HepG2 (cell line): Measurements from ENCODE around the gene TMEM125. TPM values are rescaled to one million over a fixed set of nuclear protein-coding genes. Genes with fewer than 3 reads are reported as not detected.
A peak's percentile ranks its signal among the peaks of the same experiment; 100 is the strongest.

Experiments used
- ATAC-seq: fragments of 200-7000 bp; cut with Tn5 transposase; 3 replicates; pipeline ENCODE4 v1.9.1; 2020; ENCODE audit warnings: mild to moderate bottlenecking, moderate library complexity
- BruUV-seq: library from RNA; stranded (reverse); fragments of 400-500 nt; replicated peaks from 2 replicates; lab custom pipeline; 2021; lab: Mats Ljungman, UMichigan
- CTCF ChIA-PET: fragments of 300-600 bp; formaldehyde crosslinking; extraction: SDS; loops from one replicate; lab custom pipeline; 2021; ENCODE audit warnings: low total read pairs, inconsistent platforms, low intra/inter-chr PET ratio; lab: Yijun Ruan, JAX
- POLR2A ChIA-PET: fragments of 350-600 bp; sonication (Branson Sonifier 250); formaldehyde crosslinking; loops from one replicate; lab custom pipeline; 2020; ENCODE audit warnings: antibody characterized with exemption, inconsistent platforms; lab: Yijun Ruan, JAX
- DNase-seq: peaks from one replicate; pipeline ENCODE4 v3.0.0-alpha.2; 2015; ENCODE audit warnings: low spot score
- FAIRE-seq: peaks from 3 replicates; lab custom pipeline; 2011; peaks lifted over from hg19 to GRCh38; lab: Jason Lieb, UNC
- H2AFZ ChIP-seq: one replicate; pipeline ENCODE4 v1.6.1; 2011; ENCODE audit warnings: low read length, inconsistent platforms
- H3K27ac ChIP-seq: fragments of 300-600 bp; 3 replicates; pipeline ENCODE4 v1.8.0; 2011; ENCODE audit warnings: mixed run types, mild to moderate bottlenecking, mixed read lengths, low read length, inconsistent platforms; ENCODE audit not compliant: insufficient read depth; ENCODE audit errors: extremely low read length
- H3K27me3 ChIP-seq, 2 experiments: fragments of 200-600 bp in 1 of 2; 2 replicates in 1 of 2; 3 replicates in 1 of 2; pipeline versions ENCODE4 v1.6.0 to v1.8.0; 2011; ENCODE audit warnings: low read length in 2 of 2, mild to moderate bottlenecking in 2 of 2, moderate library complexity in 2 of 2, inconsistent platforms in 1 of 2; ENCODE audit not compliant: insufficient read depth in 2 of 2, control insufficient read depth in 1 of 2
- H3K36me3 ChIP-seq, 2 experiments: fragments of 200-600 bp in 1 of 2; replicated peaks in 1 of 2; 2 replicates in 1 of 2; 3 replicates in 1 of 2; pipeline versions ENCODE4 v1.5.1 to v1.8.0; 2011; ENCODE audit warnings: low read length in 2 of 2, inconsistent platforms in 1 of 2; ENCODE audit not compliant: insufficient read depth in 2 of 2, control insufficient read depth in 1 of 2
- H3K4me1 ChIP-seq: 2 replicates; pipeline ENCODE4 v1.5.1; 2012; ENCODE audit warnings: low read length, inconsistent platforms; ENCODE audit not compliant: insufficient read depth
- H3K4me2 ChIP-seq: 2 replicates; pipeline ENCODE4 v1.6.0; 2011; ENCODE audit warnings: low read depth, low read length, inconsistent platforms
- H3K4me3 ChIP-seq, 3 experiments: fragments of 200-600 bp in 1 of 3; sonication (generic), shearing (Covaris generic) in 1 of 3; replicated peaks in 1 of 3; 2 replicates each; pipeline ENCODE4 v1.5.1; 2011 to 2016; ENCODE audit warnings: low read length in 3 of 3, inconsistent platforms in 2 of 3, low read depth in 2 of 3, mild to moderate bottlenecking in 2 of 3, control low read depth in 1 of 3, mixed read lengths in 1 of 3; ENCODE audit not compliant: insufficient read depth in 1 of 3
- H3K79me2 ChIP-seq: one replicate; pipeline ENCODE4 v1.6.1; 2011; ENCODE audit warnings: low read length, inconsistent platforms; ENCODE audit not compliant: insufficient read depth
- H3K9ac ChIP-seq: 2 replicates; pipeline ENCODE4 v1.6.0; 2011; ENCODE audit warnings: mild to moderate bottlenecking, low read depth, low read length, inconsistent platforms; ENCODE audit not compliant: insufficient read depth
- H3K9me3 ChIP-seq: 2 replicates; pipeline ENCODE4 v1.5.1; 2012; ENCODE audit warnings: mild to moderate bottlenecking, low read length
- H4K20me1 ChIP-seq: 2 replicates; pipeline ENCODE4 v1.6.0; 2011; ENCODE audit warnings: inconsistent platforms, mild to moderate bottlenecking, low read length, moderate library complexity; ENCODE audit not compliant: insufficient read depth
- CBFB ChIP-seq: sonication (generic); formaldehyde crosslinking; IDR thresholded peaks from 2 replicates; pipeline ENCODE4 v1.4.0; 2020; ENCODE audit warnings: missing genetic modification reagents
- CCAR2 ChIP-seq: fragments of 200-400 bp; formaldehyde crosslinking; optimal IDR thresholded peaks from 2 replicates; pipeline ENCODE3; 2018; ENCODE audit warnings: low read depth, mild to moderate bottlenecking, low read length, moderate library complexity
- SOX5 ChIP-seq: IDR thresholded peaks from 2 replicates; pipeline ENCODE4 v1.6.1; 2016; ENCODE audit warnings: borderline replicate concordance
- SP4 ChIP-seq: sonication (generic); formaldehyde crosslinking; IDR thresholded peaks from 2 replicates; pipeline ENCODE4 v1.8.1; 2023; ENCODE audit warnings: mild to moderate bottlenecking, missing genetic modification reagents
- ZBTB7A ChIP-seq: sonication (generic); formaldehyde crosslinking; IDR thresholded peaks from 2 replicates; pipeline ENCODE4 v1.8.0; 2022; ENCODE audit warnings: mild to moderate bottlenecking, missing genetic modification reagents
- ZNF205 ChIP-seq: IDR thresholded peaks from 2 replicates; pipeline ENCODE4 v1.6.1; 2018; ENCODE audit warnings: missing biosample characterization, missing genetic modification reagents
- ZNF224 ChIP-seq: sonication (generic); formaldehyde crosslinking; IDR thresholded peaks from 2 replicates; pipeline ENCODE4 v1.5.0; 2020; ENCODE audit warnings: mild to moderate bottlenecking, missing genetic modification reagents
- ZNF253 ChIP-seq: sonication (generic); formaldehyde crosslinking; IDR thresholded peaks from 2 replicates; pipeline ENCODE4 v1.8.0; 2022; ENCODE audit warnings: mild to moderate bottlenecking, missing genetic modification reagents, borderline replicate concordance
- ZNF501 ChIP-seq: sonication (generic); formaldehyde crosslinking; IDR thresholded peaks from 2 replicates; pipeline ENCODE4 v1.5.1; 2020; ENCODE audit warnings: mild to moderate bottlenecking, moderate library complexity, missing genetic modification reagents
- WGBS: methylation state at CpG from one replicate; pipeline ENCODE4 v1.1.6; 2017; ENCODE audit warnings: low lambda C conversion rate; 5-methylcytosine and 5-hydroxymethylcytosine counted together
- in situ Hi-C: cut with HindIII; loops from 2 replicates; pipeline ENCODE4 v1.10.0; 2017; ENCODE audit warnings: low pct_unique_long_range_greater_than_20kb; ENCODE audit not compliant: extremely low pct_ligation_motif_present
- intact Hi-C: fragments of 100-400 bp; cut with micrococcal nuclease; formaldehyde crosslinking; loops from one replicate; pipeline ENCODE4 v1.10.0; 2022; ENCODE audit not compliant: unreplicated experiment
- polyA plus RNA-seq, 8 experiments: library from polyadenylated mRNA; depleted of rRNA in 3 of 8; stranded (reverse) in 7 of 8; unstranded in 1 of 8; fragments of >200 nt; fragmentation: Illumina TruSeq in 4 of 8; extraction: Trizol in 4 of 8; gene quantifications; 2 replicates each; pipeline versions ENCODE4 v1.2.1 to v1.2.3, GENCODE V29; 2011 to 2016; ENCODE audit warnings: low read depth in 4 of 8, missing spikeins in 1 of 8, mixed read lengths in 1 of 8; ENCODE audit not compliant: insufficient read depth in 1 of 8
- total RNA-seq, 5 experiments: library from RNA; depleted of rRNA; stranded (reverse); fragments of >200 nt; fragmentation: Illumina TruSeq; extraction: Trizol; gene quantifications; 2 replicates each; pipeline ENCODE4 v1.2.3, GENCODE V29; 2016; ENCODE audit warnings: low read depth in 1 of 5
- TF ChIP-seq, protein P1 (sequence below): sonication (generic); formaldehyde crosslinking; IDR thresholded peaks from 2 replicates; pipeline ENCODE4 v1.9.0; 2021; ENCODE audit warnings: missing genetic modification reagents, borderline replicate concordance
- TF ChIP-seq, protein P2 (sequence below): IDR thresholded peaks from 2 replicates; pipeline ENCODE4 v1.6.1; 2018; ENCODE audit warnings: missing genetic modification reagents, mild to moderate bottlenecking, missing compliant biosample characterization
- TF ChIP-seq, protein P3 (sequence below): sonication (generic); formaldehyde crosslinking; IDR thresholded peaks from 2 replicates; pipeline ENCODE4 v1.4.0; 2020; ENCODE audit warnings: missing genetic modification reagents

Gene TMEM125
- total and polyA plus RNA-seq, 2 of the 13 experiments (the other 11 are each of a cell fraction or from before 2014, with no cell fraction given): 0.03 TPM; not detected in 1

DNA sequence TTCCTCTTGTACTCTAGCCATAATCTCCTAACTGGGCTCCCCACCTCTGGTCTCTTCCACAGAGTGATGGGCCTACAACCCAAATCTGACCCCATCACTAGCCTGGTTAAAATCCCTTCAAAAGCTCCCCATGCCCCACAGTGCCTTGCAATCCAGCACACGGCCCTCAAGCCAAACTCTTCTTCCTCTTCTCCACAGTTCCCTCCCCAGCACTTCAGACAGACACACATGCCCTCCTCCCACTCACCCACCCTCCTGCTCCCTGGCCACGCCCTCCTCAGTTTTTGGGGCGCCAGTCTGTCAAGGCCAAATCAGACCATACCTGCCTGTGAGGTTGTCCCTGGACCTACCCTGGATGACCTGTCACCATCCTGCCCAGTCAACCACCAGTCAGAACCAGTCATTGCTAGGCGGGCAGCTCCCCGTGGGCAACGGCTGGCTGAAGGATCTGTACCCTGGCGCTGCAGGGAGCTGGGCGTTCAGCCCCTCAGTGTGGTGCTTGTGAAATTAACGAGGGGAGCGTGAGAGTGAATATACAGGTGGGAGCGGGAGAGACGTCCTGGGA lies 14.8 kb downstream of the TMEM125 start:
- Histone ChIP-seq H3K4me1 (peaks cover 87% of the 10 kb centered on the region), H3K4me2 (peak overlapping the region; percentile 77), H3K4me3 (peak overlapping the region; percentile 58 to 70 (median 58); a peak in 4 of 6 replicates), H3K36me3 (no peaks in the 10 kb centered on the region), H3K9ac (peak overlapping the region; percentile 25; the same call in 1 of the 2 replicates), H3K9me3 (no peaks in the 10 kb centered on the region), H3K79me2 (no peaks in the 10 kb centered on the region), H3K27ac (no peak overlapping the region), H4K20me1 (no peaks in the 10 kb centered on the region), H3K27me3 (0 out of 5 replicates have a peak, but pooled peaks cover 0 to 9% of the 10 kb centered on the region in 2 experiments), H2AFZ (no peak overlapping the region)
- ATAC-seq (no peak), FAIRE-seq (no peak), DNase-seq (no peak)
- intact Hi-C loops (no loop called here), in situ Hi-C loops (no loop called here)
- WGBS: 45% methylated on average over 12 of the region's 12 CpGs
- no TSS peak for BruUV-seq
- POLR2A ChIA-PET: interaction anchor here (1.4 to 2.6 kb wide), 6 partner anchors 8 to 74 kb away, joined by 5 to 35 read pairs (median 6); partner anchors contain the start of gene CDC20
- 0 out of 2 replicates have a peak, but pooled peaks have one; percentile 35 for TF ChIP-seq ZNF253
- 0 out of 2 replicates have a peak, but pooled peaks have one; percentile 10 for TF ChIP-seq ZNF501 (CRISPR knock-in tag)
- no peak for TF ChIP-seq CCAR2
- TF ChIP-seq CBFB: no peak
- no peak for TF ChIP-seq ZNF224 (CRISPR knock-in tag)
- TF ChIP-seq, protein P1, sequence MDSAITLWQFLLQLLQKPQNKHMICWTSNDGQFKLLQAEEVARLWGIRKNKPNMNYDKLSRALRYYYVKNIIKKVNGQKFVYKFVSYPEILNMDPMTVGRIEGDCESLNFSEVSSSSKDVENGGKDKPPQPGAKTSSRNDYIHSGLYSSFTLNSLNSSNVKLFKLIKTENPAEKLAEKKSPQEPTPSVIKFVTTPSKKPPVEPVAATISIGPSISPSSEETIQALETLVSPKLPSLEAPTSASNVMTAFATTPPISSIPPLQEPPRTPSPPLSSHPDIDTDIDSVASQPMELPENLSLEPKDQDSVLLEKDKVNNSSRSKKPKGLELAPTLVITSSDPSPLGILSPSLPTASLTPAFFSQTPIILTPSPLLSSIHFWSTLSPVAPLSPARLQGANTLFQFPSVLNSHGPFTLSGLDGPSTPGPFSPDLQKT (CRISPR knock-in tag): no peak
- no peak for TF ChIP-seq SP4
- 0 out of 2 replicates have a peak, but pooled peaks have one; percentile 40 for TF ChIP-seq ZBTB7A (CRISPR knock-in tag)
- TF ChIP-seq, protein P2, sequence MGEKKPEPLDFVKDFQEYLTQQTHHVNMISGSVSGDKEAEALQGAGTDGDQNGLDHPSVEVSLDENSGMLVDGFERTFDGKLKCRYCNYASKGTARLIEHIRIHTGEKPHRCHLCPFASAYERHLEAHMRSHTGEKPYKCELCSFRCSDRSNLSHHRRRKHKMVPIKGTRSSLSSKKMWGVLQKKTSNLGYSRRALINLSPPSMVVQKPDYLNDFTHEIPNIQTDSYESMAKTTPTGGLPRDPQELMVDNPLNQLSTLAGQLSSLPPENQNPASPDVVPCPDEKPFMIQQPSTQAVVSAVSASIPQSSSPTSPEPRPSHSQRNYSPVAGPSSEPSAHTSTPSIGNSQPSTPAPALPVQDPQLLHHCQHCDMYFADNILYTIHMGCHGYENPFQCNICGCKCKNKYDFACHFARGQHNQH (CRISPR knock-in tag): no peak
- TF ChIP-seq, protein P3, sequence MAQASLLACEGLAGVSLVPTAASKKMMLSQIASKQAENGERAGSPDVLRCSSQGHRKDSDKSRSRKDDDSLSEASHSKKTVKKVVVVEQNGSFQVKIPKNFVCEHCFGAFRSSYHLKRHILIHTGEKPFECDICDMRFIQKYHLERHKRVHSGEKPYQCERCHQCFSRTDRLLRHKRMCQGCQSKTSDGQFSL (CRISPR knock-in tag): no peak
- no peak for TF ChIP-seq SOX5 (CRISPR knock-in tag)
- no peak for TF ChIP-seq ZNF205 (CRISPR knock-in tag)
- CTCF ChIA-PET: no interaction called here
